Hepatocyte (in vitro differentiated cells): ENCODE measurements around the gene TPSB2.

Experiments used
- EZH2 ChIP-seq: fragments of 200-600 bp; sonication (generic); IDR thresholded peaks from 2 replicates; pipeline ENCODE4 v1.6.1; 2016; ENCODE audit warnings: antibody characterized with exemption, mild to moderate bottlenecking, borderline replicate concordance
- TF ChIP-seq, protein P1 (sequence below): fragments of 200-600 bp; sonication (generic); IDR thresholded peaks from 2 replicates; pipeline ENCODE4 v1.5.1; 2016; ENCODE audit warnings: antibody characterized with exemption, mild to moderate bottlenecking; ENCODE audit not compliant: poor library complexity

DNA sequence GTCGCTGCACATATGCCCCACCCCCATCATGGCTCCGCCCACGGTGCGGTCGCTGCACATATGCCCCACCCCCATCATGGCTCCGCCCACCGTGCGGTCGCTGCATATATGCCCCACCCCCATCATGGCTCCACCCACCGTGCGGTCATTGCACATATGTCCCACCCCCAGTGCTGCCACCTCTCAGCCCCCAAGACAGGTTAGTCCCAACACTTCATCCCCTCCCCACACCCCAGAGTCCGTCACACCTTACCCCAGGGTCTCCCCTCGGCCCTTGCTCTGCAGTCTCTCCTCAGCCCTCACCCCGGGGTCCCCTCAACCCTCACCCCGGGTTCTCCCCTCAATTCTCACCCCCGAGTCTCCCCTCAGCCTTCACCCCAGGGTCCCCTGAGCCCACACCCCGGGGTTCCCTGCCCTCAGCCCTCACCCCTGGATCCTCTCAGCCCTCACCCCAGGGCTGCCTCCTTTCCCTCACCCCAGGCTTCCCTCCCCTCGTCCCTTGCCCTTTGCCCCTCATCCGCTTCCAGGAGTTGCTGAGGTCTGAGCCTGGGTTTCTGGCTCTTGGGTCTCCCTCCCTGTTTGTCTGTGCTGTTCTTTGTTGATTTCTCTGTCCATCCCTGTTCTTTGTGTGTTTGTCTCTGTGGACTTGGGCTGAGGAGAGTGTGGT, 30.5 kb downstream of the TPSB2 start:
- TF ChIP-seq, protein P1, sequence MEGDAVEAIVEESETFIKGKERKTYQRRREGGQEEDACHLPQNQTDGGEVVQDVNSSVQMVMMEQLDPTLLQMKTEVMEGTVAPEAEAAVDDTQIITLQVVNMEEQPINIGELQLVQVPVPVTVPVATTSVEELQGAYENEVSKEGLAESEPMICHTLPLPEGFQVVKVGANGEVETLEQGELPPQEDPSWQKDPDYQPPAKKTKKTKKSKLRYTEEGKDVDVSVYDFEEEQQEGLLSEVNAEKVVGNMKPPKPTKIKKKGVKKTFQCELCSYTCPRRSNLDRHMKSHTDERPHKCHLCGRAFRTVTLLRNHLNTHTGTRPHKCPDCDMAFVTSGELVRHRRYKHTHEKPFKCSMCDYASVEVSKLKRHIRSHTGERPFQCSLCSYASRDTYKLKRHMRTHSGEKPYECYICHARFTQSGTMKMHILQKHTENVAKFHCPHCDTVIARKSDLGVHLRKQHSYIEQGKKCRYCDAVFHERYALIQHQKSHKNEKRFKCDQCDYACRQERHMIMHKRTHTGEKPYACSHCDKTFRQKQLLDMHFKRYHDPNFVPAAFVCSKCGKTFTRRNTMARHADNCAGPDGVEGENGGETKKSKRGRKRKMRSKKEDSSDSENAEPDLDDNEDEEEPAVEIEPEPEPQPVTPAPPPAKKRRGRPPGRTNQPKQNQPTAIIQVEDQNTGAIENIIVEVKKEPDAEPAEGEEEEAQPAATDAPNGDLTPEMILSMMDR, result no peak
- no peak for TF ChIP-seq EZH2
